Brain microvascular endothelial cell (primary cell): ENCODE measurements around the gene DLGAP1.

Experiments used
- DNase-seq: peaks from one replicate; pipeline ENCODE4 v3.0.0-alpha.2; 2020
- H3K27ac ChIP-seq: fragments of 250-450 bp; sonication (Bioruptor Pico); 2 replicates; pipeline ENCODE4 v1.5.1; 2020; ENCODE audit warnings: mild to moderate bottlenecking, moderate library complexity
- H3K27me3 ChIP-seq: fragments of 250-450 bp; sonication (Bioruptor Pico); replicated peaks from 2 replicates; pipeline ENCODE4 v1.5.1; 2020; ENCODE audit warnings: mild to moderate bottlenecking
- H3K36me3 ChIP-seq: fragments of 250-450 bp; sonication (Bioruptor Pico); replicated peaks from 2 replicates; pipeline ENCODE4 v1.5.1; 2020; ENCODE audit warnings: mild to moderate bottlenecking
- H3K4me3 ChIP-seq: 2 replicates; pipeline ENCODE4 v1.5.1; 2011; ENCODE audit warnings: low read depth, mild to moderate bottlenecking, control low read depth, low read length, moderate library complexity
- CTCF ChIP-seq: IDR thresholded peaks from 2 replicates; pipeline ENCODE4 v1.5.1; 2011; ENCODE audit warnings: low read depth, mild to moderate bottlenecking, moderate library complexity, low read length, control low read depth, inconsistent platforms; ENCODE audit errors: missing control alignments
- in situ Hi-C: cut with HindIII; loops from 2 replicates; pipeline ENCODE4 v1.10.0; 2017; ENCODE audit warnings: low sequenced_read_pairs, low pct_ligation_motif_present

Gene DLGAP1

DNA sequence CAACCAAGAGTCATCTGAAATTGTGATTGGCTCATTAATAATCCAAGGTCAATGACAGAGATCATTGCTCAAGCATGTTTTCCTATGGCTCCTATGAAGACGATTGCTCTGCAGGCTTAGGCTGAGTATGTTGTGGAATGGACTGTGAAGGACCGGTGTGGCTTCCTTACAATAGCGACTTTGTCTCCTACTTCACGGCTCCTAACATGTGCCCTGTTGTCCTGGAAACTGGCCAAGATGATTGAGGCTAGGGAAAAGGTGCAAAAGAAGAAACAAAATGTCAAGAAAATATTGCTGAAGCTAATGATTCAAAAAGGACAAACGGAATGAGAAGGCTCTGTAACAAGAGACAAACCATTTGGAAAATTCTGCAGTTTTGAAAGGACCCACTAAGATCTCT, 24.3 kb downstream of the DLGAP1 start:
- in situ Hi-C loops, result no loop called here
- Histone ChIP-seq H3K27me3 (no peaks in the 10 kb centered on the region), H3K36me3 (no peaks in the 10 kb centered on the region), H3K27ac (no peak overlapping the region), H3K4me3 (no peak overlapping the region)
- DNase-seq, result no peak
- TF ChIP-seq CTCF, result no peak

DNA sequence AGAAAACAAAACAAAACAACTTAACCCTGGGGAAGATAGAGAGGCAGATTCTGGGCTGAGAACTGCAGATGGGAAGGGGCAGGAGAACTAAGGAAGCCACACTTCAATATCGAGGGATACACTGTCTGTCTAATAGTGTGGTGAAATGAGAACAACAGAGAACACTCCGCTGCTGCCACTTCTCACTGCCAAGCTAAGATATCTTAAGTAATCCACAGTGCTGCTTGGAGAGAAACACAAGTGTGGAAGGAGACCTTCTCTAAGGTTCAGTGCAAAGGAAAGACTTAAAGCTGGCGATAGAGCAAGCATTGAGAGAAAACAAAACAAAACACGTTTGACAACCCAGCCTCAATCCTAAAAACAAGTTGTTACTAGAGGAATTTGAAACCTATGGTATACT, 37.4 kb downstream of the DLGAP1 start:
- H3K27ac ChIP-seq, result no peak overlapping the region
- in situ Hi-C loops, result no loop called here
- no peak overlapping the region for H3K4me3 ChIP-seq
- no peak for TF ChIP-seq CTCF
- no peaks in the 10 kb centered on the region for H3K27me3 ChIP-seq
- H3K36me3 ChIP-seq, result no peaks in the 10 kb centered on the region
- DNase-seq, result no peak

- no peak for TF ChIP-seq CTCF
- no peak overlapping the region for H3K4me3 ChIP-seq
- no peak for DNase-seq
- no peaks in the 10 kb centered on the region for H3K27me3 ChIP-seq
- H3K36me3 ChIP-seq, result no peaks in the 10 kb centered on the region
- H3K27ac ChIP-seq, result no peak overlapping the region
- in situ Hi-C loops, result no loop called here
Measured at GRCh38 chr18:4416976-4417375, 38.1 kb downstream of the DLGAP1 start.

GRCh38 chr18:4412286-4412685, 42.8 kb downstream of the DLGAP1 start:
- H3K27me3 ChIP-seq, result no peaks in the 10 kb centered on the region
- no peak overlapping the region for H3K4me3 ChIP-seq
- TF ChIP-seq CTCF, result no peak
- no peaks in the 10 kb centered on the region for H3K36me3 ChIP-seq
- DNase-seq, result no peak
- no peak overlapping the region for H3K27ac ChIP-seq
- in situ Hi-C loops, result no loop called here

GRCh38 chr18:4406856-4407255, 48.3 kb downstream of the DLGAP1 start:
- Histone ChIP-seq H3K36me3 (no peaks in the 10 kb centered on the region), H3K4me3 (no peak overlapping the region), H3K27me3 (no peaks in the 10 kb centered on the region), H3K27ac (no peak overlapping the region)
- no peak for DNase-seq
- in situ Hi-C loops, result no loop called here
- TF ChIP-seq CTCF, result no peak

- TF ChIP-seq CTCF, result no peak
- Histone ChIP-seq H3K4me3 (no peak overlapping the region), H3K27ac (no peak overlapping the region), H3K27me3 (no peaks in the 10 kb centered on the region), H3K36me3 (no peaks in the 10 kb centered on the region)
- in situ Hi-C loops, result no loop called here
- DNase-seq, result no peak
Measured at GRCh38 chr18:4405965-4406364, 49.1 kb downstream of the DLGAP1 start.
